Activated T-cell treated with anti-CD3 and anti-CD28 coated beads for 24 hours (primary cell): Measurements from ENCODE around the gene RNF130.
"Not testable (repeated sequence)": the region's sequence is repeated elsewhere in the genome, so short reads cannot be mapped to it uniquely, and the experiment has no call there.

ENCODE experiments used
- DNase-seq: peaks from one replicate; pipeline ENCODE4 v3.0.0-alpha.2; 2020; ENCODE audit warnings: low read depth

Gene RNF130

GRCh38 chr5:179974246-179974945, 97.2 kb downstream of the RNF130 start:
- no peak for DNase-seq

GRCh38 chr5:179973391-179973790, 98.2 kb downstream of the RNF130 start:
- no peak for DNase-seq

GRCh38 chr5:179969110-179969509, 102.4 kb downstream of the RNF130 start:
- no peak for DNase-seq

- DNase-seq: no peak
Measured at GRCh38 chr5:179967489-179967888, 104.1 kb downstream of the RNF130 start.

GRCh38 chr5:179964015-179964414, 107.5 kb downstream of the RNF130 start:
- no peak for DNase-seq

GRCh38 chr5:179963375-179963774, 108.2 kb downstream of the RNF130 start:
- no peak for DNase-seq

GRCh38 chr5:179960204-179960831, 111.2 kb downstream of the RNF130 start:
- DNase-seq: no peak

- DNase-seq: no peak
Measured at GRCh38 chr5:179959641-179960040, 111.9 kb downstream of the RNF130 start.

GRCh38 chr5:179959118-179959517, 112.4 kb downstream of the RNF130 start:
- not testable (repeated sequence) for DNase-seq

GRCh38 chr5:179955630-179956029, 115.9 kb downstream of the RNF130 start:
- no peak for DNase-seq

GRCh38 chr5:179955062-179955461, 116.5 kb downstream of the RNF130 start:
- DNase-seq: no peak

- no peak for DNase-seq
Measured at GRCh38 chr5:179954434-179954833, 117.1 kb downstream of the RNF130 start.

GRCh38 chr5:179953987-179954386, 117.6 kb downstream of the RNF130 start:
- DNase-seq: no peak

- no peak for DNase-seq
Measured at GRCh38 chr5:179936976-179937681, 134.4 kb downstream of the RNF130 start.

- DNase-seq: no peak
Measured at GRCh38 chr5:179930788-179931473, 140.6 kb downstream of the RNF130 start.

GRCh38 chr5:179927824-179928223, 143.7 kb downstream of the RNF130 start:
- DNase-seq: no peak

GRCh38 chr5:179926657-179927056, 144.9 kb downstream of the RNF130 start:
- DNase-seq: no peak

GRCh38 chr5:179923436-179923835, 148.1 kb downstream of the RNF130 start:
- DNase-seq: no peak

- DNase-seq: no peak
Measured at GRCh38 chr5:179920175-179920574, 151.4 kb downstream of the RNF130 start.

GRCh38 chr5:179919487-179920060, 152.0 kb downstream of the RNF130 start:
- DNase-seq: no peak

GRCh38 chr5:179918742-179919486, 152.6 kb downstream of the RNF130 start:
- DNase-seq: no peak

GRCh38 chr5:179916523-179916922, 155.0 kb downstream of the RNF130 start:
- no peak for DNase-seq
